ENCODE results near the gene PLIN4.

DNA sequence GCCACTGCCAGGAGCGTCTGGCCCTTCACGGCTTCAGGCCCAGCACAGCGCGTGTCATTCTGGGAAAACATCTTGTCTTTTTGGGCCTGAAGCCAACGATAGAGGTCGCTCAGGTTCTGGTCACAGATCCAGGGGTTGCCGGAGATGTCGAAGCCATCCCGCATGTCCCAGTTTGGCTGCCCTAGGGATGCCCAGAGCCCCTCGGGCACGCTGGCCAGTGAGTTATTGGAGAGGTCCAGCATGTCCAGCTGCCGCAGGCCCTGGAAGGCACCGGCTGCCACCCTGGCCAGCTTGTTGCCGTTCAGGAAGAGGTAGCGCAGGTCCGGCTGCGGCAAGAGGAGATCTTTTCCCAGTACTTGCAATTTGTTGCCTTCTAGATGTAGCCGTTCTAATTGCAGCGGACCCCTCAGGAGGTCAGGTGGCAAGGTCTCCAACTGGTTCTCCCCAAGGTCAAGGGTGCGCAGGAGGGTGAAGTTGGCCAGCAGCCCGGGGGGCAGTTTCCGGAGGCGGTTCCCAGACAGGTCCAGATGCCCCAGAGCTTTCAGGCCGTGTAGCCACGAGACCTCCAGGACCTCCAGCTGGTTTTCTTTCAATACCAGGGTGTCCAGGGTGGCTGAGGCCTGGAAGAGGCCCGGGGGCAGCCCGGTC lies 19.8 kb upstream of the PLIN4 start:
- no peak for TF ChIP-seq POLR2A (IDR thresholded peaks at IDR 0.05)
- no peak for TF ChIP-seq CTCF (IDR thresholded peaks at IDR 0.05)
